GDM1 (cell line): ENCODE data around the gene ZNF652.
"Not testable (repeated sequence)": the region's sequence is repeated elsewhere in the genome, so short reads cannot be mapped to it uniquely, and the experiment has no call there.

Experiments
- DNase-seq: peaks from one replicate; lab custom pipeline; 2025; lab: John Stamatoyannopoulos, UW

The ZNF652 gene

GRCh38 chr17:49261540-49261939 lies 100.5 kb downstream of the ZNF652 start:
- not testable (repeated sequence) for DNase-seq

- no peak for DNase-seq
These were observed 101.2 kb downstream of the ZNF652 start for GRCh38 chr17:49260817-49261291.

- DNase-seq: peak; percentile 46
These were observed 101.8 kb downstream of the ZNF652 start for GRCh38 chr17:49260011-49260816.

DNA sequence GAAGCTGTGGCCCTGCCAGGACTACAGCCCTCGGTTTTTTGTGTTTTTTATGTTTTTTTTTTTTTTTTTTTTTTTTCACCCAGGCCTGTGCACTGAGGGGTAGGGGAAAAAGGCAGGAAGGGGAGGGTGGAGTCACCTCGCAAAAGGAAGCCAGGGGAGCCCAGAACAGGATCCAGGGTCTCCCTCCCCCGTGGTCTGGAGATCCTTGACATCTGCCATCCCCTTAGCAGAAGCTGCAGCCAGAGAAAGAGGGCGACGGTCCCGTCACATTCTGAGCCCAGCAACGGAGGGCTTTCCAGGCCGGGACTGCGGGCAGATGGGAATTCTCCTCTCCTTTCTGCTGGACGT lies 102.4 kb downstream of the ZNF652 start:
- peak; percentile 52 for DNase-seq

GRCh38 chr17:49258394-49258793 lies 103.7 kb downstream of the ZNF652 start:
- no peak for DNase-seq

DNA sequence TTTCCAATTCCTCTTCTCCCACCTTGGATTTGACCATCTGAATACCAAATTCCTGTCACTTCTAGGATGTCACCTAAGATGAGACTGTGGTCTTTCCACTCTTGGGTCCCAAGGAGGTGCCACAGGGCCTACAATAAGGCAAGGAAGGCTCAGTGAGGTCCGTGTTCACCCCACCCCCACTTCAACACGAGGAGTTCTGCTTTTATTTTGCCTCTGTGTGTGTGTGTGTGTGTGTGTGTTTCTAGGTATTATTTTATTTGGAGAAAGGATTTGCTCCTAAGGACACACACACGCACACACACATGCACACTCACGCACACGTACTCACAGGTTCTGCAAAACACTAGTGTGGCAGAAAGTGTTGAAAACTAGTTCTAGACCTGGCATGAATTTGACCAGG lies 106.9 kb downstream of the ZNF652 start:
- peak; percentile 15 for DNase-seq

- DNase-seq: no peak
These were observed 108.0 kb downstream of the ZNF652 start for GRCh38 chr17:49254066-49254465.

DNA sequence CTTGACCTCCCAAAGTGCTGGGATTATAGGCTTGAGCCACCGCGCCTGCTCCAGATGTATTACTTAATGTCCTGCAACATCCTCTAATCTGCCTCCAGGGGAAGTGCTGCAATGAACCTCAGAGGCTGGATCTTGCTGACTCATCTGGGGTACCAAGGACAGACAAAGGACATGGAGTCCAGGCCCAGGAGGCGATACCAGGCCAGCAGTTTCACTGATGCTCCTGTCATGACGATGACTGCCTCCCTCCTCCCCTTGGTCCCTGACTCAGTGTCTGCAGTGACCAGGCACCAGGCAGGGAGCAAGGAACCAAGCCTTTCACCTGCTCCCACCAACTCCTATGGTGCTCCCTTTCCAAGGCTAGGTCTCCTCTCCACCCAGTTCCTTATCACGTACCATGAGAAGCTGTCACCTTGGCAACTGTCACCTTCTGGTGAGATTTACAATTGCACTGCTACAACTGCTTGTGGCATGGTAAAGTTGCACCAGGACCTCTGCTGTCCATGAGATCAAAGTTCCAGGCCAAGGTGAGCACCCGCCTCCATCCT lies 109.8 kb downstream of the ZNF652 start:
- no peak for DNase-seq

- DNase-seq: no peak
These were observed 112.0 kb downstream of the ZNF652 start for GRCh38 chr17:49249890-49250522.

- DNase-seq: no peak
These were observed 112.7 kb downstream of the ZNF652 start for GRCh38 chr17:49249292-49249794.

GRCh38 chr17:49247944-49248343 lies 114.1 kb downstream of the ZNF652 start:
- no peak for DNase-seq

- no peak for DNase-seq
These were observed 117.2 kb downstream of the ZNF652 start for GRCh38 chr17:49244839-49245238.
